Measurements from ENCODE around the gene POLE3.
A peak's percentile ranks its signal among the peaks of the same experiment; 100 is the strongest.
"Not testable (repeated sequence)": the region's sequence is repeated elsewhere in the genome, so short reads cannot be mapped to it uniquely, and the experiment has no call there.

The POLE3 gene

DNA sequence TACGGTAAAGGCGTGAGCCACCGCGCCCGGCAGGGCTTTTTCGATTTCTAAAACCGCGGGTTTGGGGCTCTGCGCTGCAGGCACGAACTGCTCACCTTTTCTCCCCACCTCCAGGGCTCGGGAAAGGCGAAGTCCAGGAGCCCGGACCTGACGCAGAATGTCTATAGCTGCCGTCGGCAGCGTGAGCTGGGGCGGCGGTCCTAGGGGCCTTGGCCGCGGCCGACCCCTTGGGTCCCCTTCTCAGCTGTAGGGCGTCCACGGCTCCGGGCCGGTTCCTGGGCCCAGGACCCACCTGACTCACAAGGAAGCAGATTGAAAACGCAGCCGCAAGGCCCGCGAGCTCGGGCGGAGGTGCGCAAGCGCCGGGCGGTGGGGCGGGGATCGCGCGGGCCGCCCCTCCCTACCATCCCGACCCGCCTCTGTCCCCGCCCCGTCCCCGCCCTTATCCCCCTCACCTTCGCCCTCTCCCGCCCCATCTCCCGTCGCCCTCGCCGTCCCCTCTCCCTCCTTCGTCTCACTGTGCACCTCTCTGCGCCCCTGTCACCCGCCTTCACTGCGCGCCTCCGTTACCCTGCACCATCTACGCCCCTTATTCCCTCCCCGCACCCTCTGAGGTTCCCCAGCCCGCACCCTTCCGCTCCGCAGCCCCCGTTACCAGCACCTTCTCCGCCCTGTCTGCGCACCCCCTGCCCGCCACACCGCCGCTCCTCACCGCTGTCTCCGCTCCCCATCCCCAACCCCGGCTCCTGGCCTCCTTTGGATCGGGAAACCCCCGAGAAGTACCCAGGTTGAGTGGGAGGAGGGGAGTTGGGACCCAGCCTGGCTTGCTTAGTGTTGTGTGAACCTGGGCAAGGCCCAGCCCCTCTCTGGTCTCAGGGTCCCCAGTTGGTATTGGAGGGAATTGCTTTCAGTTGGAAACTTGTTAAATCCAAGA, 33.6 kb downstream of the POLE3 start, which contains the start of gene HDHD3:
HDHD3 (minus strand) TSS at position 353 of the 934 bp plus-strand sequence. CDS start 2,632 bp downstream, outside the sequence.
- peak; percentile 73 for DNase-seq (ENCODE audit: low read depth)

- no peak for DNase-seq (ENCODE audit: low read depth)
These were observed 35.1 kb downstream of the POLE3 start for GRCh38 chr9:113375057-113376023.

DNA sequence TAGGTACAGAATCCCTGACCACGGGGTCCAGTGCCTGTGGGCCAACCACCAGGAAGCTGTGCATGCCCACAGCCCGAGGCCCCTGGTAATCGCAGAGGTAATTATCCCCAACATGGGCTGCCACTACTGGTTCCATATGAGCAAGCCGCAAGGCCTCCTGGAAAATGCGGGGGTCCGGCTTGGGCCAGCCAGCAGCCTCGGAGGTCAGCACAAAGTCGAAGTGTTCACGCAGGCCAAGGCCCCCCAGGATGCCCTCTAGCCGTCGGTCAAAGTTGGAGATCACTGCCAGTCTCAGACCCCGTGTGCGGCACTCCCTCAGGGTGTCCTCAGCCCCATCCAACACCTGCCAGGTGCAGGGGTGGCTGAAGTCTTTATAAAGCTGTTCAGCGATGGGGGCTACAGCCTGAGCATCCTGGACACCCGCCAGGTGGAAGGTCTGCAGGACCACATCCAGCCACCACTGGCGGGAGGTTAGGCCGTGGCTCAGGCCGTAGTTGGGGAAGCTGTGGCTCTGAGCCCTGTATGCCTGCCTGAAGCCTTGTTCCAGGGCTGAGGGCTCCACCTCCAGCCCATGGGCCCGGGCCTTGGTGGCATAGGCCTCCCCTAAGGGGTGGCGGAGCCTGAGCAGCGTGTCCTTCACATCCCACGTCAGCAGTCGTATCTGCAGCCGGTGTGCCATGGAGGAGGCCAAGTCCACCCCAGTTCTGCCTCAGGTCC, 36.6 kb downstream of the POLE3 start:
- DNase-seq (ENCODE audit: low read depth), result no peak

DNA sequence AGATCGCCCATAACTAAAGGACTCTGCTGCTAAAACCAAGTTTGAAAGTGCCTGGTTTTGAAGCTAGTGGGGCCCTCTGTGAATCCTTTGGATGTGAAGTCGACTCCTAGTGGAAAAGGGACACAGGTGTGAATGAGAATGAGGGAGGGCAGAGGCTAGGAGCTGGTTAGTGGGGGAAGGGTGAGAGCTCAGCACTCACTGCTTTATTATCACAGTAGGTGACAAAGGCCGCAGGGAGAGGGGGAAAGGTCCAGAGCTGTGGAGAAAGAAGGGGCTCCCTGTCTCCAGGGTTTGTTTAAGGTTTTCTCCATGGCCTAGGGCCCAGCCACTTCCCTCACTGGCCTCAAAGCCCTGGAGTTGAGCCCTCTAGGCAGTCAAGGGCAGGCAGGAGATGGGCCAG, 37.2 kb downstream of the POLE3 start:
- DNase-seq (ENCODE audit: low read depth), result no peak

- no peak for DNase-seq (ENCODE audit: low read depth)
These were observed 38.4 kb downstream of the POLE3 start for GRCh38 chr9:113372059-113372458.

DNA sequence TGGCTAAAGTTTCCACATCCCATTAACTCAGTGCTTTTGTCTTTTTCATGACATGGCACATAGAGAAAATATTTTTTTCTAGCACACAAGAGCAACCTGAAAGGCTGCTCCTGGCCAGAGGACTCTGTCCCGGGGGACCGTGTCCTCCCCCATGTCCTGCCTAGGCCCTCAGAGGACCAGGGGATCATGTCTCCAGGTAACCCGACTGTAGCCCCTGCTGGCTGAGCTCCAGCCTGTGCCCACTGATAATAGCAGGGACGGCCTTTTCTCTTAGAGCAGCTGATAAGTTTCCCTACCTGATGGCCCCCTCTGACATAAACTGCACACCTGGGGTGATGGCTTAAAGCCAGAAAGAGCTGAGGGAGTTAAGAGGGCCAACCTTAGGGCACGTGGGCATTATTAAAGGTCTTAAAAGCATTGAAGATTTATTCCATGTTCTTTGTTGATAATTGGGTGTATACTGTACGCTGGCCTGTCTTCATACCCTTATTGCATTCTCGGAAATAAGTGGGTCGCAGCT, 39.6 kb downstream of the POLE3 start:
- no peak for DNase-seq (ENCODE audit: low read depth)

- DNase-seq (ENCODE audit: low read depth), result no peak
These were observed 40.7 kb downstream of the POLE3 start for GRCh38 chr9:113369855-113370140.

- no peak for DNase-seq (ENCODE audit: low read depth)
These were observed 41.3 kb downstream of the POLE3 start for GRCh38 chr9:113368982-113369854.

GRCh38 chr9:113368348-113368981, 42.0 kb downstream of the POLE3 start:
- no peak for DNase-seq (ENCODE audit: low read depth)

- DNase-seq (ENCODE audit: low read depth), result not testable (repeated sequence)
These were observed 44.8 kb downstream of the POLE3 start for GRCh38 chr9:113365652-113366051.

GRCh38 chr9:113364951-113365350, 45.5 kb downstream of the POLE3 start:
- DNase-seq (ENCODE audit: low read depth), result no peak

GRCh38 chr9:113363336-113363735, 47.1 kb downstream of the POLE3 start:
- DNase-seq (ENCODE audit: low read depth), result no peak

DNA sequence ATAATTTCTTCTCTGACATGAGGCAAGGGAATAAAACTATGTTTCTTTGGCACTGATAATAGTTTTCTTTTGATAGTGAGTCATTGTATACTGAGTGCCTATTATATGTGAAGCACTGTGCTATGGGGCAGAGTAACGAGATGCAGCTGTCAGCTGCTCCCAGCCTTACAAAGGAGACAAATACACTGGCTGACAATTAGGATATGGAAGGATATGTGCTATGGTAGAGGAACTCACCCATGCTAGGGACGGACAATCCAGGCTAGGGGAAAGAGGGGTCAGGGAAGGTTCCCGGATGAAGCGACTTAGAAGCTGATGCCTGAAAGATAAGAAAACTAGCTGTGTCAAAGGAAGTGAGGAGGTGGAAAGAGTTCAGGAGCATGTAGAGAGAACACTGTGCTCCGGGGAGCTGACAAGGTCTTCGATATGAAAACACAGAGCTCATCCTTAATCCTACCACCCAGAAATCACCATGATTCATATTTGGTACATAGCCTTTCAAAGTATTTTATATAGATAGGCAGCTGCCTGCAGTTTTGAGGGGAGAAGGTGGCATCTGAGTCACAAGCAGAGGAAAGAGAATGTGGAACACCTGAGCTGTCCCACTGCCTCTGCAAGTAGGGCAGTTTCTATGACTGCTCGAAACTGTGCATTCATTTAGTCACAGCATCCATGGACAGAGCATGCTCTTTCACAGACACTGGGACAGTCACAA, 49.0 kb downstream of the POLE3 start:
- DNase-seq (ENCODE audit: low read depth), result no peak

DNA sequence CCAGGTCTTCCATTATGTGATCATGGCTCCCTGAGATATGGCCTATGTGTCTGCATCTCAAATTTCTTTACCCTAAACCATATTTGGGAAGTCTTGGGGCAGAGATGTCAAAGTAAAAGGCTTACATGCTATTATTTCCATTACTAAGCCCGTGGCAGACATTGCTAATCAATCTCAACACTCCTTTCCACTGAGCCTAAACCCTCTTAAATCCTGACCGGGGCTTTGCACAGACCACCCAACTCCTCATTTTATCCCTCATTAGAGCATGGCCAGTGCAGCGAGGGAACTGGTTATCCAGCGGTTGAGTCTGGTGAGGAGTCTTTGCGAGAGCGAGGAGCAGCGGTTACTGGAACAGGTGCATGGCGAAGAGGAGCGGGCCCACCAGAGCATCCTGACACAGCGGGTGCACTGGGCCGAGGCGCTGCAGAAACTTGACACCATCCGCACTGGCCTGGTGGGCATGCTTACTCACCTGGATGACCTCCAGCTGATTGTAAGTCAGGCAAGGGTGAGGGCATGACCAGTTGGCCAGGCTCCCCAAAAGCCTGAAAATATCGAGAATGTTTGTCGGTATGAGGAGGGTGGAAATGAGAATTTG, 50.1 kb downstream of the POLE3 start:
- no peak for DNase-seq (ENCODE audit: low read depth)

GRCh38 chr9:113359385-113359784, 51.1 kb downstream of the POLE3 start:
- no peak for DNase-seq (ENCODE audit: low read depth)
